HCT116 (cell line): Measurements from ENCODE around the gene KLK15. TPM values are rescaled to one million over a fixed set of nuclear protein-coding genes. Genes with fewer than 3 reads are reported as not detected.

Source experiments
- ATAC-seq: fragments of 200-7000 bp; cut with Tn5 transposase; 2 replicates; pipeline ENCODE4 v1.9.1; 2020; ENCODE audit warnings: mild to moderate bottlenecking, moderate library complexity
- BruUV-seq: library from RNA; stranded (reverse); fragments of 400-500 nt; replicated peaks from 2 replicates; lab custom pipeline; 2021; lab: Mats Ljungman, UMichigan
- CTCF ChIA-PET: fragments of 300-600 bp; sonication (Branson Sonifier 250); formaldehyde crosslinking; loops from one replicate; lab custom pipeline; 2021; ENCODE audit warnings: antibody characterized with exemption; lab: Charles Lee
- POLR2A ChIA-PET: fragments of 300-600, 350-600 bp; sonication (Branson Sonifier 250); formaldehyde crosslinking; loops from one replicate; lab custom pipeline; 2021; ENCODE audit warnings: antibody characterized with exemption; lab: Charles Lee
- RAD21 ChIA-PET, 2 experiments: fragments of 300-600 bp; sonication (Branson Sonifier 250); formaldehyde crosslinking; loops; one replicate each; lab custom pipeline; 2023; ENCODE audit warnings: low total read pairs in 2 of 2; ENCODE audit not compliant: uncharacterized antibody in 2 of 2, unreplicated experiment in 2 of 2, low non-redundant PET in 1 of 2; lab: Charles Lee
- DNase-seq: peaks from one replicate; pipeline ENCODE4 v3.0.0-alpha.2; 2010; ENCODE audit warnings: low read depth, low spot score
- H2AFZ ChIP-seq: fragments of 200-600 bp; shearing (Covaris generic), sonication (generic); 2 replicates; pipeline ENCODE4 v1.6.1; 2017; ENCODE audit warnings: low read depth, mixed run types, mixed read lengths, antibody characterized with exemption, low read length; ENCODE audit not compliant: poor library complexity, severe bottlenecking
- H3K27ac ChIP-seq: 2 replicates; pipeline ENCODE4 v1.5.1; 2012; ENCODE audit warnings: low read depth, low read length
- H3K27me3 ChIP-seq: fragments of 200-600 bp; sonication (generic); 2 replicates; pipeline ENCODE4 v1.6.1; 2016; ENCODE audit warnings: mixed run types, low read length, mixed read lengths; ENCODE audit not compliant: insufficient read depth
- H3K36me3 ChIP-seq, 2 experiments: fragments of 200-500 bp in 1 of 2; fragments of 200-600 bp in 1 of 2; sonication (Bioruptor generic) in 1 of 2; sonication (generic) in 1 of 2; 2 replicates each; pipeline versions ENCODE4 v1.5.1 to v1.6.1; 2014 to 2016; ENCODE audit warnings: low read length in 2 of 2, inconsistent platforms in 1 of 2, mixed read lengths in 1 of 2, mixed run types in 1 of 2; ENCODE audit not compliant: insufficient read depth in 2 of 2, control insufficient read depth in 1 of 2
- H3K4me1 ChIP-seq, 2 experiments: fragments of 200-600 bp in 1 of 2; sonication (generic) in 1 of 2; 2 replicates each; pipeline versions ENCODE4 v1.5.1 to v1.6.1; 2012 to 2017; ENCODE audit warnings: low read length in 2 of 2, inconsistent platforms in 1 of 2, mild to moderate bottlenecking in 1 of 2, mixed read lengths in 1 of 2, mixed run types in 1 of 2, moderate library complexity in 1 of 2; ENCODE audit not compliant: insufficient read depth in 2 of 2, control insufficient read depth in 1 of 2
- H3K4me2 ChIP-seq: fragments of 200-600 bp; sonication (generic); 2 replicates; pipeline ENCODE4 v1.6.1; 2017; ENCODE audit warnings: mixed run types, low read length, mixed read lengths
- H3K4me3 ChIP-seq, 2 experiments: fragments of 200-600 bp in 1 of 2; sonication (generic) in 1 of 2; replicated peaks in 1 of 2; 2 replicates each; pipeline ENCODE4 v1.5.1; 2011 to 2016; ENCODE audit warnings: low read length in 2 of 2, control low read depth in 1 of 2, low read depth in 1 of 2, mild to moderate bottlenecking in 1 of 2, mixed read lengths in 1 of 2, mixed run types in 1 of 2
- H3K79me2 ChIP-seq: fragments of 200-600 bp; sonication (generic); 2 replicates; pipeline ENCODE4 v1.6.1; 2017; ENCODE audit warnings: mild to moderate bottlenecking, mixed run types, low read length, moderate library complexity, mixed read lengths; ENCODE audit not compliant: insufficient read depth
- H3K9ac ChIP-seq: fragments of 200-600 bp; sonication (generic); 2 replicates; pipeline ENCODE4 v1.6.1; 2016; ENCODE audit warnings: low read length, mixed read lengths
- H3K9me2 ChIP-seq: fragments of 200-600 bp; sonication (generic), shearing (Covaris generic); 2 replicates; pipeline ENCODE4 v1.6.1; 2017; ENCODE audit warnings: mixed run types, mild to moderate bottlenecking, moderate library complexity; ENCODE audit not compliant: insufficient read depth
- H3K9me3 ChIP-seq, 2 experiments: fragments of 200-500 bp in 1 of 2; fragments of 200-600 bp in 1 of 2; sonication (Bioruptor generic) in 1 of 2; sonication (generic) in 1 of 2; 2 replicates each; pipeline ENCODE4 v1.6.1; 2014 to 2017; ENCODE audit warnings: low read length in 2 of 2, mixed read lengths in 2 of 2, inconsistent platforms in 1 of 2, low read depth in 1 of 2, mild to moderate bottlenecking in 1 of 2, mixed run types in 1 of 2, moderate library complexity in 1 of 2; ENCODE audit not compliant: control insufficient read depth in 1 of 2, insufficient read depth in 1 of 2
- H4K20me1 ChIP-seq: fragments of 200-600 bp; sonication (generic), shearing (Covaris generic); 2 replicates; pipeline ENCODE4 v1.6.1; 2017; ENCODE audit warnings: mixed run types, mild to moderate bottlenecking, moderate library complexity; ENCODE audit not compliant: insufficient read depth
- ATF3 ChIP-seq: IDR thresholded peaks from 2 replicates; pipeline ENCODE4 v1.6.1; 2012
- CEBPB ChIP-seq: IDR thresholded peaks from 2 replicates; pipeline ENCODE4 v1.6.1; 2012; ENCODE audit warnings: low read depth
- CTCF ChIP-seq, 3 experiments: fragments of 200-600 bp in 1 of 3; sonication (generic) in 1 of 3; IDR thresholded peaks in 2 of 3; conservative IDR thresholded peaks in 1 of 3; 2 replicates each; pipeline ENCODE4 v1.5.1; 2012 to 2017; ENCODE audit warnings: low read depth in 2 of 3, low read length in 2 of 3, antibody characterized with exemption in 1 of 3, borderline replicate concordance in 1 of 3, control low read depth in 1 of 3, mild to moderate bottlenecking in 1 of 3, mixed read lengths in 1 of 3, mixed run types in 1 of 3, moderate library complexity in 1 of 3; ENCODE audit not compliant: insufficient read depth in 1 of 3
- EGR1 ChIP-seq: IDR thresholded peaks from 2 replicates; pipeline ENCODE4 v1.6.1; 2012; ENCODE audit warnings: low read depth
- EZH2 ChIP-seq: fragments of 200-600 bp; sonication (generic); IDR thresholded peaks from 2 replicates; pipeline ENCODE4 v1.6.1; 2017; ENCODE audit warnings: antibody characterized with exemption, mixed run types
- EZH2phosphoT487 ChIP-seq: fragments of 200-600 bp; IDR thresholded peaks from 2 replicates; pipeline ENCODE4 v1.6.1; 2018; ENCODE audit warnings: antibody characterized with exemption, borderline replicate concordance
- FOSL1 ChIP-seq: IDR thresholded peaks from 2 replicates; pipeline ENCODE4 v1.6.1; 2012; ENCODE audit warnings: low read depth
- MAX ChIP-seq: IDR thresholded peaks from 2 replicates; pipeline ENCODE4 v1.6.1; 2012
- SIN3A ChIP-seq: IDR thresholded peaks from 2 replicates; pipeline ENCODE4 v1.6.1; 2012; ENCODE audit warnings: low read depth
- SP1 ChIP-seq: IDR thresholded peaks from 2 replicates; pipeline ENCODE4 v1.6.1; 2012; ENCODE audit warnings: low read depth
- SRF ChIP-seq: IDR thresholded peaks from 2 replicates; pipeline ENCODE4 v1.6.1; 2012; ENCODE audit warnings: low read depth
- YY1 ChIP-seq: IDR thresholded peaks from 2 replicates; pipeline ENCODE4 v1.6.1; 2011; ENCODE audit warnings: low read length, low read depth, moderate library complexity, mild to moderate bottlenecking; ENCODE audit not compliant: insufficient replicate concordance; ENCODE audit errors: extremely low read depth
- ZFX ChIP-seq: fragments of 450-650 bp; IDR thresholded peaks from 2 replicates; pipeline ENCODE4 v1.6.1; 2017
- ZNF274 ChIP-seq: fragments of 200-500 bp; sonication (Bioruptor generic); IDR thresholded peaks from 2 replicates; pipeline ENCODE4 v1.6.1; 2014; ENCODE audit warnings: mild to moderate bottlenecking, low read depth, low read length, inconsistent platforms
- intact Hi-C: fragments of 100-400 bp; cut with micrococcal nuclease; formaldehyde crosslinking; loops from 2 replicates; pipeline ENCODE4 v1.10.0; 2022
- total RNA-seq: library from RNA; stranded (reverse); gene quantifications from one replicate; pipeline ENCODE4 v1.2.1, GENCODE V29; 2021; ENCODE audit not compliant: unreplicated experiment
- TF ChIP-seq, protein P1 (sequence below): IDR thresholded peaks from 2 replicates; pipeline ENCODE4 v1.6.1; 2012; ENCODE audit warnings: low read depth

KLK15 gene
- total RNA-seq, 1 experiment from 2014 or later = not detected

GRCh38 chr19:50843701-50844221, 10.4 kb upstream of the KLK15 start:
- ATAC-seq = no peak
- no TSS peak for BruUV-seq
- H3K9me3 ChIP-seq = no peaks in the 10 kb centered on the region; a peak in 1 of 4 replicates

GRCh38 chr19:50843205-50843604, 9.8 kb upstream of the KLK15 start:
- Histone ChIP-seq H3K36me3 (no peaks in the 10 kb centered on the region), H3K9ac (no peak overlapping the region), H3K4me2 (no peak overlapping the region), H2AFZ (no peak overlapping the region), H3K9me2 (no peaks in the 10 kb centered on the region), H3K4me1 (peaks cover 3 to 9% of the 10 kb centered on the region in 2 experiments; a peak in 3 of 4 replicates), H3K27ac (no peak overlapping the region), H4K20me1 (no peaks in the 10 kb centered on the region), H3K79me2 (no peaks in the 10 kb centered on the region), H3K27me3 (0 out of 2 replicates have a peak, but pooled peaks cover 7% of the 10 kb centered on the region), H3K9me3 (no peaks in the 10 kb centered on the region; a peak in 1 of 4 replicates), H3K4me3 (no peak overlapping the region)
- intact Hi-C loops = no loop called here
- ChIA-PET CTCF (no interaction called here), POLR2A (interaction anchor here (1.0 kb wide), 1 partner anchor 53 kb away, joined by 3 read pairs; no protein-coding TSS in a partner anchor), RAD21 (no interaction called here)
- ATAC-seq (no peak), DNase-seq (no peak)
- no TSS peak for BruUV-seq
- TF ChIP-seq CTCF (IDR thresholded peaks at IDR 0.05 in 2 of 3, conservative IDR thresholded peaks at IDR 0.05 in 1 of 3; ENCODE audit: borderline replicate concordance in 1 of 3, insufficient read depth in 1 of 3, low read depth in 2 of 3, low read length in 2 of 3) = no peak
- TF ChIP-seq MAX = no peak
- no peak for TF ChIP-seq FOSL1
- no peak for TF ChIP-seq EZH2phosphoT487
- no peak for TF ChIP-seq ZFX
- TF ChIP-seq YY1 = no peak
- no peak for TF ChIP-seq ATF3
- TF ChIP-seq EGR1 = no peak
- no peak for TF ChIP-seq SP1
- TF ChIP-seq, protein P1, sequence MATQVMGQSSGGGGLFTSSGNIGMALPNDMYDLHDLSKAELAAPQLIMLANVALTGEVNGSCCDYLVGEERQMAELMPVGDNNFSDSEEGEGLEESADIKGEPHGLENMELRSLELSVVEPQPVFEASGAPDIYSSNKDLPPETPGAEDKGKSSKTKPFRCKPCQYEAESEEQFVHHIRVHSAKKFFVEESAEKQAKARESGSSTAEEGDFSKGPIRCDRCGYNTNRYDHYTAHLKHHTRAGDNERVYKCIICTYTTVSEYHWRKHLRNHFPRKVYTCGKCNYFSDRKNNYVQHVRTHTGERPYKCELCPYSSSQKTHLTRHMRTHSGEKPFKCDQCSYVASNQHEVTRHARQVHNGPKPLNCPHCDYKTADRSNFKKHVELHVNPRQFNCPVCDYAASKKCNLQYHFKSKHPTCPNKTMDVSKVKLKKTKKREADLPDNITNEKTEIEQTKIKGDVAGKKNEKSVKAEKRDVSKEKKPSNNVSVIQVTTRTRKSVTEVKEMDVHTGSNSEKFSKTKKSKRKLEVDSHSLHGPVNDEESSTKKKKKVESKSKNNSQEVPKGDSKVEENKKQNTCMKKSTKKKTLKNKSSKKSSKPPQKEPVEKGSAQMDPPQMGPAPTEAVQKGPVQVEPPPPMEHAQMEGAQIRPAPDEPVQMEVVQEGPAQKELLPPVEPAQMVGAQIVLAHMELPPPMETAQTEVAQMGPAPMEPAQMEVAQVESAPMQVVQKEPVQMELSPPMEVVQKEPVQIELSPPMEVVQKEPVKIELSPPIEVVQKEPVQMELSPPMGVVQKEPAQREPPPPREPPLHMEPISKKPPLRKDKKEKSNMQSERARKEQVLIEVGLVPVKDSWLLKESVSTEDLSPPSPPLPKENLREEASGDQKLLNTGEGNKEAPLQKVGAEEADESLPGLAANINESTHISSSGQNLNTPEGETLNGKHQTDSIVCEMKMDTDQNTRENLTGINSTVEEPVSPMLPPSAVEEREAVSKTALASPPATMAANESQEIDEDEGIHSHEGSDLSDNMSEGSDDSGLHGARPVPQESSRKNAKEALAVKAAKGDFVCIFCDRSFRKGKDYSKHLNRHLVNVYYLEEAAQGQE = no peak
- no peak for TF ChIP-seq ZNF274
- TF ChIP-seq SRF = no peak
- TF ChIP-seq EZH2 = no peak
- no peak for TF ChIP-seq SIN3A

More at GRCh38 chr19:50843701-50844221, 10.4 kb upstream of the KLK15 start:
- Histone ChIP-seq H3K4me1 (peaks cover 0 to 7% of the 10 kb centered on the region in 2 experiments; a peak in 1 of 4 replicates), H3K9me2 (no peaks in the 10 kb centered on the region), H2AFZ (no peak overlapping the region), H3K36me3 (no peaks in the 10 kb centered on the region), H4K20me1 (no peaks in the 10 kb centered on the region), H3K4me3 (no peak overlapping the region), H3K79me2 (no peaks in the 10 kb centered on the region), H3K9ac (no peak overlapping the region), H3K27me3 (0 out of 2 replicates have a peak, but pooled peaks cover 7% of the 10 kb centered on the region), H3K27ac (no peak overlapping the region), H3K4me2 (no peak overlapping the region)
- RAD21 ChIA-PET = no interaction called here
- CTCF ChIA-PET = no interaction called here
- no peak for TF ChIP-seq CEBPB
- intact Hi-C loops = no loop called here
- DNase-seq = no peak
- POLR2A ChIA-PET = interaction anchor here (1.0 kb wide), 1 partner anchor 53 kb away, joined by 3 read pairs; no protein-coding TSS in a partner anchor
